A673 (cell line): Measurements from ENCODE around the gene NR5A2. TPM values are rescaled to one million over a fixed set of nuclear protein-coding genes. Genes with fewer than 3 reads are reported as not detected.
A peak's percentile ranks its signal among the peaks of the same experiment; 100 is the strongest.

Source experiments
- BruUV-seq: library from RNA; stranded (reverse); fragments of 400-500 nt; replicated peaks from 2 replicates; lab custom pipeline; 2021; lab: Mats Ljungman, UMichigan
- CTCF ChIA-PET: fragments of 300-600 bp; sonication (Branson Sonifier 250); formaldehyde crosslinking; loops from one replicate; lab custom pipeline; 2022; ENCODE audit warnings: antibody characterized with exemption; lab: Charles Lee
- POLR2A ChIA-PET: fragments of 300-600 bp; sonication (Branson Sonifier 250); formaldehyde crosslinking; loops from one replicate; lab custom pipeline; 2022; ENCODE audit warnings: antibody characterized with exemption; ENCODE audit not compliant: low non-redundant PET; lab: Charles Lee
- DNase-seq: peaks from one replicate; pipeline ENCODE4 v3.0.0-alpha.2; 2015; ENCODE audit warnings: low spot score
- H3K27ac ChIP-seq: fragments of 200-600 bp; sonication (generic); 2 replicates; pipeline ENCODE4 v1.5.1; 2016; ENCODE audit warnings: mixed run types, low read depth, mild to moderate bottlenecking, mixed read lengths, antibody characterized with exemption, low read length; ENCODE audit not compliant: poor library complexity, severe bottlenecking
- H3K27me3 ChIP-seq: fragments of 200-600 bp; sonication (generic); replicated peaks from 2 replicates; pipeline ENCODE4 v1.6.1; 2017; ENCODE audit warnings: mixed run types, low read depth, mild to moderate bottlenecking, mixed read lengths, antibody characterized with exemption, low read length; ENCODE audit not compliant: insufficient read depth, poor library complexity
- H3K36me3 ChIP-seq: fragments of 200-600 bp; sonication (generic); 2 replicates; pipeline ENCODE4 v1.6.1; 2016; ENCODE audit warnings: mixed run types, mild to moderate bottlenecking, mixed read lengths, antibody characterized with exemption, low read length; ENCODE audit not compliant: insufficient read depth, poor library complexity, severe bottlenecking
- H3K4me1 ChIP-seq: fragments of 200-600 bp; sonication (generic); 2 replicates; pipeline ENCODE4 v1.6.1; 2017; ENCODE audit warnings: mixed run types, mild to moderate bottlenecking, mixed read lengths, antibody characterized with exemption, low read length; ENCODE audit not compliant: insufficient read depth, poor library complexity, severe bottlenecking
- H3K4me3 ChIP-seq: fragments of 200-600 bp; sonication (generic); 2 replicates; pipeline ENCODE4 v1.5.1; 2016; ENCODE audit warnings: low read depth, mixed run types, mild to moderate bottlenecking, mixed read lengths, low read length; ENCODE audit not compliant: poor library complexity, severe bottlenecking
- H3K9me3 ChIP-seq: fragments of 200-600 bp; sonication (generic); 2 replicates; pipeline ENCODE4 v1.6.1; 2016; ENCODE audit warnings: mixed run types, low read depth, mild to moderate bottlenecking, mixed read lengths, antibody characterized with exemption, low read length; ENCODE audit not compliant: poor library complexity, severe bottlenecking
- EZH2 ChIP-seq: fragments of 200-600 bp; sonication (generic); IDR thresholded peaks from 2 replicates; pipeline ENCODE4 v1.6.1; 2017; ENCODE audit warnings: borderline replicate concordance, low read depth, mild to moderate bottlenecking, mixed read lengths, antibody characterized with exemption, low read length; ENCODE audit not compliant: poor library complexity, severe bottlenecking
- intact Hi-C: fragments of 100-400 bp; cut with micrococcal nuclease; formaldehyde crosslinking; loops from one replicate; pipeline ENCODE4 v1.10.0; 2022; ENCODE audit not compliant: unreplicated experiment
- total RNA-seq: library from RNA; stranded (reverse); gene quantifications from 2 replicates; pipeline ENCODE4 v1.2.3, GENCODE V29; 2021
- TF ChIP-seq, protein P1 (sequence below): fragments of 300-800, 200-600 bp; sonication (generic); conservative IDR thresholded peaks from 2 replicates; pipeline ENCODE4 v1.5.1; 2017; ENCODE audit warnings: low read depth, mild to moderate bottlenecking, antibody characterized with exemption, low read length, moderate library complexity, mixed read lengths

The NR5A2 gene
- total RNA-seq, 1 experiment from 2014 or later = not detected

DNA sequence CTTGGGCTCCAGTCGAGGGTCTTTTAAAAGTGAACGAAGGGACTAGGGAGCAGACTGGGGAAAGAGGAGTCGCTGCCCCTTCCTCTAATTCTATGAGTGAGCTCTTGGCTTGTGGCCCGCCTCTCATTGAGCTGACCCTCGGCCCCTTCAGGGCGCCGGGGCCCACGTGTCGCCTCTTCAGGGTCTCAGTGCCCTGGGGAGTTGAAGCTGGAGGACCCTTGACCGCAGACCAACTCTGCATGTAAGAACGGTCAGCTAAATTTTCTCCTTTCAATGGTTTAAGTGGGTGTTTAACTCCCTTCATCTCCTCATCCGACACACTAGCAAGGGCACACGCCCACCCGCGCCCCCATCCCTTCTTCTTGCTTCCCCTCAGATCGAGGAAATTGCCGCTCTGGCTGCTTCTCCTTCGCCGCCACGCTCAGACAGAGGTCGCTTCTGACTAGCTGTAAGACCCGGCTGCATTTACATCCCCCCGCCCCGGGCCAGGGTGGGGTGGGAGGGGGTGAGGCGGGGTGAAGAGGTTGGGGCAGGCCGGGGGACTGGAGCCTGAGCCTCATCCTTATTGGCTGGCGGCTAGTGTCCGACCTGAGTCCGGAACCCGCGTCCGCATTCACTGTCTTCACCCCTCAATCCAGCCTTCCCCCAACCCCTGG lies 10.9 kb downstream of the NR5A2 start:
- intact Hi-C loops = loop anchor here (10.0 kb wide), 1 partner anchor 354 kb away; no protein-coding TSS in a partner anchor
- Histone ChIP-seq H3K27ac (no peak overlapping the region), H3K4me1 (peaks cover 13% of the 10 kb centered on the region), H3K4me3 (no peak overlapping the region), H3K9me3 (no peaks in the 10 kb centered on the region), H3K27me3 (peaks cover 99% of the 10 kb centered on the region), H3K36me3 (no peaks in the 10 kb centered on the region)
- ChIA-PET POLR2A (interaction anchor here (0.5 kb wide), 1 partner anchor 673 kb away, joined by 3 read pairs; no protein-coding TSS in a partner anchor), CTCF (interaction anchor here (0.6 kb wide), 1 partner anchor 1133 kb away, joined by 4 read pairs; no protein-coding TSS in a partner anchor)
- no TSS peak for BruUV-seq
- TF ChIP-seq EZH2 = no peak
- TF ChIP-seq, protein P1, sequence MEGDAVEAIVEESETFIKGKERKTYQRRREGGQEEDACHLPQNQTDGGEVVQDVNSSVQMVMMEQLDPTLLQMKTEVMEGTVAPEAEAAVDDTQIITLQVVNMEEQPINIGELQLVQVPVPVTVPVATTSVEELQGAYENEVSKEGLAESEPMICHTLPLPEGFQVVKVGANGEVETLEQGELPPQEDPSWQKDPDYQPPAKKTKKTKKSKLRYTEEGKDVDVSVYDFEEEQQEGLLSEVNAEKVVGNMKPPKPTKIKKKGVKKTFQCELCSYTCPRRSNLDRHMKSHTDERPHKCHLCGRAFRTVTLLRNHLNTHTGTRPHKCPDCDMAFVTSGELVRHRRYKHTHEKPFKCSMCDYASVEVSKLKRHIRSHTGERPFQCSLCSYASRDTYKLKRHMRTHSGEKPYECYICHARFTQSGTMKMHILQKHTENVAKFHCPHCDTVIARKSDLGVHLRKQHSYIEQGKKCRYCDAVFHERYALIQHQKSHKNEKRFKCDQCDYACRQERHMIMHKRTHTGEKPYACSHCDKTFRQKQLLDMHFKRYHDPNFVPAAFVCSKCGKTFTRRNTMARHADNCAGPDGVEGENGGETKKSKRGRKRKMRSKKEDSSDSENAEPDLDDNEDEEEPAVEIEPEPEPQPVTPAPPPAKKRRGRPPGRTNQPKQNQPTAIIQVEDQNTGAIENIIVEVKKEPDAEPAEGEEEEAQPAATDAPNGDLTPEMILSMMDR = no peak
- DNase-seq = no peak

DNA sequence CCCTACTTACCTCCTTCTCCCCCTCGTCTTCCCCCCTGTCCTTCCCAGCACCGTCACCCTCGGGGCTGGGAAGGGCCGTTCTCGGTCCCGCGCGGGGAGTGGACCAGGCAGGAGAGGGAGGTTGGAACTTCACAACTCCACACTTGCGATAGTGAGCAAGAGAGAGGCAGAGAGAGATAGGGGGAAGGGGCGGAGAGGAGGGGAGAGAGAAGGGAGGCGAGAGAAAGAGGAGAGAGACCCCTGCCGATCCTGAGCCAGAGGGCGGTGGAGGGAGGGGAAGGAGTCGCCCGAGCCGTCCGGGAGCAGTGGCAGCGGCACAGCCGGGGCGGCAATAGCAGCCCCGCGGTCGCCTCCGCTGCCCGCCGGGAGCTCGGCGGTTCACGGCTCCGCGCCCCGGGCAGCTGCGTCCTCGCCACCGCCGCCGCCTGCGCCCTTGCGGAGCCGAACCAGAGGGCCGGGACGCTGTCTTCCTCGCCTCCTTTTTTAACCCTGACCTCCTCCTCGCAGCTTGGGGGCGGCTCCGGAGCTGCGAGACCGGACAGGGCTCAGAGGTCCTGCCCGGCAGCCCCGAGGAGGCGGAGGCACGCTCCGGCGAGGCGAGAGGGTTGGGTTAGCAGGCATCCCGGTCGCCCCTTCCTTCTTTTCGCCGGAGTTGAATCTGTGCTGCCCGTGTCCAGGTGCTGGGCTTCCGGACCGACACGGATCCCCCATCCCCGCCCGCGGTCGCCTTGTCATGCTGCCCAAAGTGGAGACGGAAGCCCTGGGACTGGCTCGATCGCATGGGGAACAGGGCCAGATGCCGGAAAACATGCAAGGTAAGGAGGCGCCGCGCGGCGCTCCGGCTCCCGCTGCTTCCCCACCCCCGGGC lies 11.7 kb downstream of the NR5A2 start:
- TF ChIP-seq, protein P1 = no peak
- peak; percentile 62 for TF ChIP-seq EZH2
- Histone ChIP-seq H3K36me3 (no peaks in the 10 kb centered on the region), H3K27ac (no peak overlapping the region), H3K27me3 (peaks cover 99% of the 10 kb centered on the region), H3K9me3 (no peaks in the 10 kb centered on the region), H3K4me1 (peaks cover 13% of the 10 kb centered on the region), H3K4me3 (peak overlapping the region; percentile 34)
- intact Hi-C loops = loop anchor here (10.0 kb wide), 1 partner anchor 354 kb away; no protein-coding TSS in a partner anchor
- no TSS peak for BruUV-seq
- DNase-seq = no peak
- ChIA-PET CTCF (interaction anchor here (0.6 kb wide), 1 partner anchor 1132 kb away, joined by 4 read pairs; no protein-coding TSS in a partner anchor), POLR2A (no interaction called here)

DNA sequence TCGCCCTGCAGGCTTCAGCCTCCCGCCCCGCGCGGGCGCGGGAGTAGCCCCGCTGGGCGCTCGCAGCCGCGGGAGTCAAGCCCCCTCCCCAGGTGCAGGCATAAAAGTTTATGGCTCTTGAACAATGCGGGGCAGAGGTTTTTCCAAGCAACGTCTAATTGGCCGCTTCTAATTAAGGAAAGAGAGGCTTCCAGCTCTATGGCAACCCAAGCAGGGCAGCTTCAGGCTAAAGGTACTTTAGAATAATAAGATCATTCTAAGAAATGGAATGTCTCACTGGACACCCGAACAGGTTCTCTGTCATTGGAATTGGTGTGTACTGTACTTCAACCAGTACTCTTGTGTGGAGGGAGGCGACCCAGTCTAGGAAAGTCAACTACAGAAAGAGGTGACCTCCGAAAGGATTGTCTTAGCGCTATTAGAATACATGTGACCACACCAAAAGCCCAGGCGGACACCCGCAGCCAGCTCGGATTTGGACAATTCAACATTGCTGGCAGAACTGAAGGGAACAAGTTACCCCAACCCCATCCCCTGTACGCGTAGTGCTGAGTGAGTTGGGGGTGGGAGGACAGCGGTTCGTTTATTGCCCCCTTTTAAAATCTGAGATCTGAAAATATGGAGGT lies 12.5 kb downstream of the NR5A2 start:
- Histone ChIP-seq H3K27ac (no peak overlapping the region), H3K9me3 (no peaks in the 10 kb centered on the region), H3K4me1 (peaks cover 10% of the 10 kb centered on the region), H3K4me3 (peak overlapping the region; percentile 34), H3K36me3 (no peaks in the 10 kb centered on the region), H3K27me3 (peaks cover 100% of the 10 kb centered on the region)
- ChIA-PET POLR2A (interaction anchor here (0.6 kb wide), 1 partner anchor 42 kb away, joined by 4 read pairs; no protein-coding TSS in a partner anchor), CTCF (no interaction called here)
- no TSS peak for BruUV-seq
- intact Hi-C loops = loop anchor here (10.0 kb wide), 1 partner anchor 355 kb away; no protein-coding TSS in a partner anchor
- no peak for DNase-seq
- peak; percentile 30 for TF ChIP-seq EZH2
- TF ChIP-seq, protein P1 = no peak
